GM19099 (cell line): ENCODE results near the gene SSX2.
"Not testable (repeated sequence)": the region's sequence is repeated elsewhere in the genome, so short reads cannot be mapped to it uniquely, and the experiment has no call there.

Experiments used
- POLR2A ChIP-seq: IDR thresholded peaks from 3 replicates; pipeline ENCODE4 v1.6.1; 2011; ENCODE audit warnings: low read depth; ENCODE audit not compliant: insufficient read length; ENCODE audit errors: extremely low read depth

The SSX2 gene

GRCh38 chrX:52707078-52707477, at the start of gene SSX2:
SSX2 (minus strand) TSS chrX:52707178; CDS start chrX:52705749, 1,429 bp downstream.
- not testable (repeated sequence) for TF ChIP-seq POLR2A

GRCh38 chrX:52750952-52751351, 44.0 kb upstream of the SSX2 start, which contains the start of gene SSX2B:
SSX2B (plus strand) TSS chrX:52751252; CDS start chrX:52752681, 1,429 bp downstream.
- not testable (repeated sequence) for TF ChIP-seq POLR2A

GRCh38 chrX:52654800-52655199, 52.2 kb downstream of the SSX2 start, which contains the start of gene SSX7:
SSX7 (minus strand) TSS chrX:52654900; CDS start chrX:52653472, 1,428 bp downstream.
- not testable (repeated sequence) for TF ChIP-seq POLR2A
